ENCODE results near the gene DEFB127. TPM values are rescaled to one million over a fixed set of nuclear protein-coding genes. Genes with fewer than 3 reads are reported as not detected.

DEFB127 gene
- total RNA-seq, 1 donor from 2014 or later = not detected

DNA sequence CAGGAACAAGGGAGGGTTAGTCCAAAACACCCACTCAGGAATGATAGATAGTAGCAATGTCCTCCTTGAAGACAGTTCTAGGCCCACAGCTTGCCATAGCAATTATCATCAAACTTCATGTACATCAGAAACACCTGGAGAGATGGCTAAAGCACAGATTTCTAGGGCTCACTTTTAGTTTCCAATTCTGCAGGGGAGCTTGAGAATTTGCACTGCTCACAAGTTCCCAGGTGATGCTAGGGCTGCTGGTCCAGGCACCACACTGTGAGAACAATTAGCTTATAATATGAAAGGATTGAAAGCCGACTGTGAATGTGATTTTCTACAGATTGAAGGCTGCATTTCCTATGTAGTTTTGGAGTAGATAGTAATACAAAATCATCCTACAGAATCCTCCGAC lies 11.4 kb upstream of the DEFB127 start:
- H3K36me3 Mint-ChIP-seq = no peaks in the 10 kb centered on the region
- H3K9me3 Mint-ChIP-seq = peaks cover 16% of the 10 kb centered on the region
- no peak for DNase-seq (ENCODE audit: low spot score in 2 of 2, unreplicated experiment in 2 of 2)
- TF ChIP-seq, protein P1, sequence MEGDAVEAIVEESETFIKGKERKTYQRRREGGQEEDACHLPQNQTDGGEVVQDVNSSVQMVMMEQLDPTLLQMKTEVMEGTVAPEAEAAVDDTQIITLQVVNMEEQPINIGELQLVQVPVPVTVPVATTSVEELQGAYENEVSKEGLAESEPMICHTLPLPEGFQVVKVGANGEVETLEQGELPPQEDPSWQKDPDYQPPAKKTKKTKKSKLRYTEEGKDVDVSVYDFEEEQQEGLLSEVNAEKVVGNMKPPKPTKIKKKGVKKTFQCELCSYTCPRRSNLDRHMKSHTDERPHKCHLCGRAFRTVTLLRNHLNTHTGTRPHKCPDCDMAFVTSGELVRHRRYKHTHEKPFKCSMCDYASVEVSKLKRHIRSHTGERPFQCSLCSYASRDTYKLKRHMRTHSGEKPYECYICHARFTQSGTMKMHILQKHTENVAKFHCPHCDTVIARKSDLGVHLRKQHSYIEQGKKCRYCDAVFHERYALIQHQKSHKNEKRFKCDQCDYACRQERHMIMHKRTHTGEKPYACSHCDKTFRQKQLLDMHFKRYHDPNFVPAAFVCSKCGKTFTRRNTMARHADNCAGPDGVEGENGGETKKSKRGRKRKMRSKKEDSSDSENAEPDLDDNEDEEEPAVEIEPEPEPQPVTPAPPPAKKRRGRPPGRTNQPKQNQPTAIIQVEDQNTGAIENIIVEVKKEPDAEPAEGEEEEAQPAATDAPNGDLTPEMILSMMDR (IDR thresholded peaks at IDR 0.05; ENCODE audit: unreplicated experiment) = no peak
- H3K27me3 Mint-ChIP-seq (ENCODE audit: low read depth) = peaks cover 16% of the 10 kb centered on the region
- no peak overlapping the region for H3K27ac Mint-ChIP-seq
- no peak overlapping the region for H3K4me3 Mint-ChIP-seq
- H3K4me1 Mint-ChIP-seq = no peaks in the 10 kb centered on the region

DNA sequence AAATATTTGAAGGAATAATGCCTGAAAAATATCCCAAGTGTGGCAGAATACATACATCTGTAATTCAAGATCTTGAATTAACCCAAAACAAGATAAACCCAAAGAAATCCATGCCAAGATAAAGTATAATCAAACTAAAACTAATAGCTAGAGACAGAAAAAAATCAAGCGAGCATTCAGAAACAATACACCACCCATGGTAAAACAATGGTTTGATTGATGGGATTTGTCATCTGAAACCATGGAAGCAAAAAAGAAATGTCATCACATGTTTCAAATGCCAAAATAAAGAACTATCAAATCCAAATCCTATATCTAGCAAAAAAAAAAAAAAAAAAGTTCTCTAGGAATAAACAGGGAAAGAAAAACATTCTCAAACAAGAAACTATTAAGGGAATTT lies 5.1 kb upstream of the DEFB127 start:
- no peaks in the 10 kb centered on the region for H3K27me3 Mint-ChIP-seq (ENCODE audit: low read depth)
- no peak overlapping the region for H3K4me3 Mint-ChIP-seq
- TF ChIP-seq, protein P1 (IDR thresholded peaks at IDR 0.05; ENCODE audit: unreplicated experiment) = no peak
- DNase-seq (ENCODE audit: low spot score in 2 of 2, unreplicated experiment in 2 of 2) = no peak
- H3K4me1 Mint-ChIP-seq = no peaks in the 10 kb centered on the region
- H3K9me3 Mint-ChIP-seq = peaks cover 28% of the 10 kb centered on the region
- H3K27ac Mint-ChIP-seq = no peak overlapping the region
- no peaks in the 10 kb centered on the region for H3K36me3 Mint-ChIP-seq

- Mint-ChIP-seq H3K9me3 (peaks cover 7% of the 10 kb centered on the region), H3K4me3 (no peak overlapping the region), H3K27me3 (ENCODE audit: low read depth) (peaks cover 10% of the 10 kb centered on the region), H3K27ac (no peak overlapping the region), H3K36me3 (no peaks in the 10 kb centered on the region), H3K4me1 (no peaks in the 10 kb centered on the region)
- TF ChIP-seq, protein P1 (IDR thresholded peaks at IDR 0.05; ENCODE audit: unreplicated experiment) = no peak
- DNase-seq (ENCODE audit: low spot score in 2 of 2, unreplicated experiment in 2 of 2) = no peak
Measured at GRCh38 chr20:164618-165017, 7.4 kb downstream of the DEFB127 start.

DNA sequence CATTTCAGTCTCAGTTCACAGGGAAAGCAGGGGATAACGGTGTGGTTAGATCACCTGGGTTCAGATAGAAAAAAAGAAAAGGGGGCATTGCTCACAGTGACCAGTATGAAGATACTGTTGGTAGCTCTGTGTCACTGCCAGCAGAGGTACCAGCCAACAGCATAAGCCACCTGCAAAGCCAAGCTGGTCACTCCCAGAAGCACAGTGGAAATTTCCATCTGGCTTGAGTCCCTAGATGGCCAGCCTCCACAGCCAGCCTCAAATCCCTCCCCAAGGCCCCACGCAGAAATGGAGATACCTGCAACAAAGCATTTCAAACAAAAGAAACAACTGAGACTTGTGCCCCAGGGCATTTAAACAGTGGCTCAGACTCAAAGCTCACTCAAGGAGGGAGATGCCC lies 11.6 kb downstream of the DEFB127 start:
- Mint-ChIP-seq H3K4me1 (no peaks in the 10 kb centered on the region), H3K4me3 (no peak overlapping the region), H3K27me3 (ENCODE audit: low read depth) (peaks cover 10% of the 10 kb centered on the region), H3K9me3 (peaks cover 9% of the 10 kb centered on the region), H3K36me3 (no peaks in the 10 kb centered on the region), H3K27ac (no peak overlapping the region)
- TF ChIP-seq, protein P1 (IDR thresholded peaks at IDR 0.05; ENCODE audit: unreplicated experiment) = no peak
- DNase-seq (ENCODE audit: low spot score in 2 of 2, unreplicated experiment in 2 of 2) = no peak

DNA sequence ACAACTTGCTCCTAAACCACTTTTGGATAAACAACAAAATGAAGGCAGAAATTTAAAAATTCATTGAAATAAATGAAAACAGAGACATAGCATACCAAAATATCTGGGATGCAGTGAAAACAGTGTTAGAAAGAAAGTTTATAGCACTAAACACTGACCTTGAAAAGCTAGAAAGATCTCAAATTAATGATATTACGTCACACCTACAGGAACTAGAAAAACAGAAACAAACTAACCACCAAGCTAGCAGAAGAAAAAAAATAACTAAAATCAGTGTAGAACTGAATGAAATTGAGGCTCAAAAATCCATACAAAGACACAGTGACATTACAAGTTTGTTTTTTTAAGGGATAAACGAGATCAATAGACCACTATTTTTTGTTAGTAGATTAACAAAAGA lies 27.0 kb downstream of the DEFB127 start:
- H3K36me3 Mint-ChIP-seq = no peaks in the 10 kb centered on the region
- H3K27ac Mint-ChIP-seq = no peak overlapping the region
- no peak for DNase-seq (ENCODE audit: low spot score in 2 of 2, unreplicated experiment in 2 of 2)
- no peaks in the 10 kb centered on the region for H3K4me1 Mint-ChIP-seq
- peaks cover 9% of the 10 kb centered on the region for H3K27me3 Mint-ChIP-seq (ENCODE audit: low read depth)
- H3K4me3 Mint-ChIP-seq = no peak overlapping the region
- TF ChIP-seq, protein P1 (IDR thresholded peaks at IDR 0.05; ENCODE audit: unreplicated experiment) = no peak
- H3K9me3 Mint-ChIP-seq = peaks cover 53% of the 10 kb centered on the region

- H3K9me3 Mint-ChIP-seq = peaks cover 68% of the 10 kb centered on the region
- no peak overlapping the region for H3K27ac Mint-ChIP-seq
- H3K4me3 Mint-ChIP-seq = no peak overlapping the region
- no peaks in the 10 kb centered on the region for H3K4me1 Mint-ChIP-seq
- no peak for DNase-seq (ENCODE audit: low spot score in 2 of 2, unreplicated experiment in 2 of 2)
- TF ChIP-seq, protein P1 (IDR thresholded peaks at IDR 0.05; ENCODE audit: unreplicated experiment) = no peak
- no peaks in the 10 kb centered on the region for H3K36me3 Mint-ChIP-seq
- H3K27me3 Mint-ChIP-seq (ENCODE audit: low read depth) = peaks cover 14% of the 10 kb centered on the region
Measured at GRCh38 chr20:187733-188132, 30.5 kb downstream of the DEFB127 start.

Measured in mesothelial cell of epicardium (in vitro differentiated cells).